Nephron progenitor cell (in vitro differentiated cells): Measurements from ENCODE around the gene KRTAP19-6.

Source experiments
- DNase-seq: peaks from one replicate; pipeline ENCODE4 v3.0.0; 2021
- H3K27ac Mint-ChIP-seq: 2 replicates; pipeline ENCODE4 v1.8.0; 2021; ENCODE audit warnings: mild to moderate bottlenecking, moderate library complexity, mixed read lengths
- H3K27me3 Mint-ChIP-seq: 2 replicates; pipeline ENCODE4 v1.8.0; 2021; ENCODE audit warnings: mild to moderate bottlenecking, low read depth, mixed read lengths; ENCODE audit not compliant: poor library complexity
- H3K36me3 Mint-ChIP-seq: 2 replicates; pipeline ENCODE4 v1.8.0; 2021; ENCODE audit warnings: low read depth, mixed read lengths
- H3K4me1 Mint-ChIP-seq: 2 replicates; pipeline ENCODE4 v1.8.0; 2021; ENCODE audit warnings: mixed read lengths
- H3K4me3 Mint-ChIP-seq: 2 replicates; pipeline ENCODE4 v1.8.0; 2021; ENCODE audit warnings: mild to moderate bottlenecking, moderate library complexity, mixed read lengths
- H3K9me3 Mint-ChIP-seq: 2 replicates; pipeline ENCODE4 v1.8.0; 2021; ENCODE audit warnings: mild to moderate bottlenecking, moderate library complexity, mixed read lengths
- CTCF ChIP-seq: fragments of 200-600 bp; sonication (generic); IDR thresholded peaks from 2 replicates; pipeline ENCODE4 v1.5.0; 2021; ENCODE audit warnings: antibody characterized with exemption

KRTAP19-6 gene

GRCh38 chr21:30567617-30568016, 26.0 kb upstream of the KRTAP19-6 start:
- no peak overlapping the region for H3K27ac Mint-ChIP-seq

GRCh38 chr21:30563630-30564029, 22.0 kb upstream of the KRTAP19-6 start:
- H3K27me3 Mint-ChIP-seq, result peaks cover 4% of the 10 kb centered on the region
- no peaks in the 10 kb centered on the region for H3K4me1 Mint-ChIP-seq
- no peak for DNase-seq
- peaks cover 8% of the 10 kb centered on the region for H3K9me3 Mint-ChIP-seq
- H3K27ac Mint-ChIP-seq, result no peak overlapping the region
- TF ChIP-seq CTCF, result no peak
- H3K4me3 Mint-ChIP-seq, result no peak overlapping the region
- no peaks in the 10 kb centered on the region for H3K36me3 Mint-ChIP-seq

More at GRCh38 chr21:30567617-30568016, 26.0 kb upstream of the KRTAP19-6 start:
- TF ChIP-seq CTCF, result no peak
- no peaks in the 10 kb centered on the region for H3K27me3 Mint-ChIP-seq
- DNase-seq, result no peak
- no peak overlapping the region for H3K4me3 Mint-ChIP-seq
- no peaks in the 10 kb centered on the region for H3K4me1 Mint-ChIP-seq
- no peaks in the 10 kb centered on the region for H3K36me3 Mint-ChIP-seq
- peaks cover 4% of the 10 kb centered on the region for H3K9me3 Mint-ChIP-seq

GRCh38 chr21:30563072-30563471, 21.4 kb upstream of the KRTAP19-6 start:
- Mint-ChIP-seq H3K9me3 (peaks cover 8% of the 10 kb centered on the region), H3K36me3 (no peaks in the 10 kb centered on the region), H3K4me3 (no peak overlapping the region), H3K27ac (no peak overlapping the region), H3K4me1 (no peaks in the 10 kb centered on the region), H3K27me3 (peaks cover 6% of the 10 kb centered on the region)
- no peak for DNase-seq
- no peak for TF ChIP-seq CTCF

- peaks cover 6% of the 10 kb centered on the region for H3K27me3 Mint-ChIP-seq
- H3K36me3 Mint-ChIP-seq, result no peaks in the 10 kb centered on the region
- no peak for DNase-seq
- peaks cover 8% of the 10 kb centered on the region for H3K9me3 Mint-ChIP-seq
- TF ChIP-seq CTCF, result no peak
- no peaks in the 10 kb centered on the region for H3K4me1 Mint-ChIP-seq
- H3K4me3 Mint-ChIP-seq, result no peak overlapping the region
- H3K27ac Mint-ChIP-seq, result no peak overlapping the region
Observed at GRCh38 chr21:30561957-30562356, 20.3 kb upstream of the KRTAP19-6 start.

GRCh38 chr21:30561264-30561895, 19.7 kb upstream of the KRTAP19-6 start, which contains the start of gene KRTAP19-7:
Gene KRTAP19-7 (minus strand): TSS chr21:30561314. CDS start chr21:30561289, 25 bp downstream.
- no peak within 1 kb of the TSS for H3K4me3 Mint-ChIP-seq
- H3K9me3 Mint-ChIP-seq, result peaks cover 8% of the 10 kb centered on the region
- TF ChIP-seq CTCF, result no peak
- DNase-seq, result no peak
- no peaks in the 10 kb centered on the region for H3K4me1 Mint-ChIP-seq
- no peak within 1 kb of the TSS for H3K27ac Mint-ChIP-seq
- no peaks in the 10 kb centered on the region for H3K36me3 Mint-ChIP-seq
- H3K27me3 Mint-ChIP-seq, result peaks cover 6% of the 10 kb centered on the region

- no peaks in the 10 kb centered on the region for H3K4me1 Mint-ChIP-seq
- H3K27me3 Mint-ChIP-seq, result peaks cover 6% of the 10 kb centered on the region
- DNase-seq, result no peak
- H3K27ac Mint-ChIP-seq, result no peak overlapping the region
- no peaks in the 10 kb centered on the region for H3K36me3 Mint-ChIP-seq
- H3K9me3 Mint-ChIP-seq, result peaks cover 30% of the 10 kb centered on the region
- no peak for TF ChIP-seq CTCF
- no peak overlapping the region for H3K4me3 Mint-ChIP-seq
Observed at GRCh38 chr21:30555095-30555494, 13.4 kb upstream of the KRTAP19-6 start.
